Mucosa of stomach (tissue), 1 donor: ENCODE measurements around the gene METTL21C.

Source experiments
- H3K27me3 ChIP-seq: one replicate; pipeline ENCODE4 v1.7.0; 2013; ENCODE audit warnings: mild to moderate bottlenecking, low read length; ENCODE audit not compliant: control insufficient read depth, insufficient read depth
- H3K36me3 ChIP-seq: one replicate; pipeline ENCODE4 v1.7.0; 2013; ENCODE audit warnings: low read length; ENCODE audit not compliant: control insufficient read depth, insufficient read depth
- H3K4me1 ChIP-seq: one replicate; pipeline ENCODE4 v1.7.0; 2013; ENCODE audit warnings: mild to moderate bottlenecking, low read length; ENCODE audit not compliant: control insufficient read depth, insufficient read depth
- H3K4me3 ChIP-seq: one replicate; pipeline ENCODE4 v1.7.0; 2013; ENCODE audit warnings: low read length
- H3K9ac ChIP-seq: one replicate; pipeline ENCODE4 v1.7.0; 2013; ENCODE audit warnings: mild to moderate bottlenecking, low read length, moderate library complexity
- H3K9me3 ChIP-seq: one replicate; pipeline ENCODE4 v1.7.0; 2013; ENCODE audit warnings: mild to moderate bottlenecking, low read length, moderate library complexity; ENCODE audit not compliant: control insufficient read depth
- donor health status: Pancreatic carcinoma.

Gene METTL21C

GRCh38 chr13:102693776-102694175 is 1.1 kb downstream of the METTL21C start:
- H3K27me3 ChIP-seq = peaks cover 9% of the 10 kb centered on the region
- H3K9me3 ChIP-seq = no peaks in the 10 kb centered on the region
- H3K4me1 ChIP-seq = no peaks in the 10 kb centered on the region
- H3K4me3 ChIP-seq = no peak overlapping the region
- H3K36me3 ChIP-seq = no peaks in the 10 kb centered on the region
- no peak overlapping the region for H3K9ac ChIP-seq

- H3K4me3 ChIP-seq = no peak overlapping the region
- H3K36me3 ChIP-seq = no peaks in the 10 kb centered on the region
- no peak overlapping the region for H3K9ac ChIP-seq
- peaks cover 9% of the 10 kb centered on the region for H3K27me3 ChIP-seq
- H3K4me1 ChIP-seq = no peaks in the 10 kb centered on the region
- H3K9me3 ChIP-seq = no peaks in the 10 kb centered on the region
Observed at GRCh38 chr13:102693250-102693649, 1.6 kb downstream of the METTL21C start.

GRCh38 chr13:102692491-102692826 is 2.4 kb downstream of the METTL21C start:
- H3K4me3 ChIP-seq = no peak overlapping the region
- peaks cover 9% of the 10 kb centered on the region for H3K27me3 ChIP-seq
- H3K9me3 ChIP-seq = no peaks in the 10 kb centered on the region
- no peak overlapping the region for H3K9ac ChIP-seq
- no peaks in the 10 kb centered on the region for H3K36me3 ChIP-seq
- no peaks in the 10 kb centered on the region for H3K4me1 ChIP-seq

- Histone ChIP-seq H3K36me3 (no peaks in the 10 kb centered on the region), H3K4me1 (no peaks in the 10 kb centered on the region), H3K27me3 (peaks cover 14% of the 10 kb centered on the region), H3K9ac (no peak overlapping the region), H3K4me3 (no peak overlapping the region), H3K9me3 (no peaks in the 10 kb centered on the region)
Observed at GRCh38 chr13:102690883-102691282, 4.0 kb downstream of the METTL21C start.

GRCh38 chr13:102688306-102688973 is 6.4 kb downstream of the METTL21C start:
- Histone ChIP-seq H3K4me3 (no peak overlapping the region), H3K36me3 (no peaks in the 10 kb centered on the region), H3K27me3 (peaks cover 14% of the 10 kb centered on the region), H3K9me3 (no peaks in the 10 kb centered on the region), H3K4me1 (no peaks in the 10 kb centered on the region), H3K9ac (no peak overlapping the region)

- H3K36me3 ChIP-seq = no peaks in the 10 kb centered on the region
Observed at GRCh38 chr13:102687520-102687919, 7.3 kb downstream of the METTL21C start.

GRCh38 chr13:102686024-102686423 is 8.8 kb downstream of the METTL21C start:
- peaks cover 9% of the 10 kb centered on the region for H3K27me3 ChIP-seq
- no peaks in the 10 kb centered on the region for H3K9me3 ChIP-seq
- H3K4me3 ChIP-seq = no peak overlapping the region
- no peaks in the 10 kb centered on the region for H3K36me3 ChIP-seq
- no peaks in the 10 kb centered on the region for H3K4me1 ChIP-seq
- no peak overlapping the region for H3K9ac ChIP-seq

More at GRCh38 chr13:102687520-102687919, 7.3 kb downstream of the METTL21C start:
- Histone ChIP-seq H3K4me3 (no peak overlapping the region), H3K9ac (no peak overlapping the region), H3K27me3 (peaks cover 10% of the 10 kb centered on the region), H3K4me1 (no peaks in the 10 kb centered on the region), H3K9me3 (no peaks in the 10 kb centered on the region)

- Histone ChIP-seq H3K9ac (no peak overlapping the region), H3K4me1 (no peaks in the 10 kb centered on the region), H3K27me3 (peaks cover 6% of the 10 kb centered on the region), H3K36me3 (no peaks in the 10 kb centered on the region), H3K9me3 (no peaks in the 10 kb centered on the region), H3K4me3 (no peak overlapping the region)
Observed at GRCh38 chr13:102683637-102684036, 11.2 kb downstream of the METTL21C start.

- Histone ChIP-seq H3K27me3 (peaks cover 6% of the 10 kb centered on the region), H3K9me3 (no peaks in the 10 kb centered on the region), H3K4me1 (no peaks in the 10 kb centered on the region), H3K36me3 (no peaks in the 10 kb centered on the region), H3K9ac (no peak overlapping the region), H3K4me3 (no peak overlapping the region)
Observed at GRCh38 chr13:102682727-102683126, 12.1 kb downstream of the METTL21C start.

- no peaks in the 10 kb centered on the region for H3K9me3 ChIP-seq
- H3K36me3 ChIP-seq = no peaks in the 10 kb centered on the region
- no peak overlapping the region for H3K9ac ChIP-seq
- peaks cover 6% of the 10 kb centered on the region for H3K27me3 ChIP-seq
- no peak overlapping the region for H3K4me3 ChIP-seq
- no peaks in the 10 kb centered on the region for H3K4me1 ChIP-seq
Observed at GRCh38 chr13:102682211-102682610, 12.6 kb downstream of the METTL21C start.

GRCh38 chr13:102680842-102681740 is 13.8 kb downstream of the METTL21C start:
- no peaks in the 10 kb centered on the region for H3K27me3 ChIP-seq
- H3K36me3 ChIP-seq = no peaks in the 10 kb centered on the region
- H3K9ac ChIP-seq = no peak overlapping the region
- no peaks in the 10 kb centered on the region for H3K9me3 ChIP-seq
- no peaks in the 10 kb centered on the region for H3K4me1 ChIP-seq
- H3K4me3 ChIP-seq = no peak overlapping the region

GRCh38 chr13:102680133-102680717 is 14.6 kb downstream of the METTL21C start:
- Histone ChIP-seq H3K9ac (no peak overlapping the region), H3K36me3 (no peaks in the 10 kb centered on the region), H3K27me3 (no peaks in the 10 kb centered on the region), H3K9me3 (no peaks in the 10 kb centered on the region), H3K4me1 (no peaks in the 10 kb centered on the region), H3K4me3 (no peak overlapping the region)
